Measurements from ENCODE around the gene MTMR1. TPM values are rescaled to one million over a fixed set of nuclear protein-coding genes. Genes with fewer than 3 reads are reported as not detected.

MTMR1 gene
- polyA plus RNA-seq, 2 of the 4 experiments (the other 2 are of a cell fraction) = 17.3 to 28.3 TPM

- Histone ChIP-seq H3K27ac (no peak overlapping the region), H3K9me3 (no peaks in the 10 kb centered on the region), H3K4me3 (no peak overlapping the region), H3K4me2 (no peak overlapping the region), H3K4me1 (no peaks in the 10 kb centered on the region)
- no peak for DNase-seq (ENCODE audit: low read depth in 1 of 2, low spot score in 1 of 2)
- ChIA-PET CTCF (interaction anchor here (2.0 kb wide), 1 partner anchor 18 kb away, joined by 8 read pairs; no protein-coding TSS in a partner anchor), POLR2A (no interaction called here)
- peak; percentile 85 for FAIRE-seq
- WGBS (ENCODE audit: missing lambda C conversion rate) = 93% methylated on average over 4 of the region's 4 CpGs
- TF ChIP-seq ESRRA (IDR thresholded peaks at IDR 0.05; ENCODE audit: borderline replicate concordance, low read length) = no peak
- no peak for TF ChIP-seq ZFP36 (IDR thresholded peaks at IDR 0.05; ENCODE audit: borderline replicate concordance, partially characterized antibody)
- TF ChIP-seq JUN (IDR thresholded peaks at IDR 0.05) = no peak
- TF ChIP-seq ELK1 (IDR thresholded peaks at IDR 0.05; ENCODE audit: low read depth, low read length) = no peak
- ATAC-seq = no peak
Observed at GRCh38 chrX:150753968-150754367, 60.8 kb downstream of the MTMR1 start.

GRCh38 chrX:150757371-150757770 lies 64.2 kb downstream of the MTMR1 start:
- CTCF ChIA-PET = interaction anchor here (3.2 kb wide), 1 partner anchor 15 kb away, joined by 13 read pairs; no protein-coding TSS in a partner anchor
- TF ChIP-seq BCL3 (IDR thresholded peaks at IDR 0.05) (no peak), HOXA7 (CRISPR knock-in tag; IDR thresholded peaks at IDR 0.05) (no peak), KDM5A (IDR thresholded peaks at IDR 0.05) (no peak), SREBF2 (IDR thresholded peaks at IDR 0.05) (no peak)
- no peaks in the 10 kb centered on the region for H3K4me1 ChIP-seq
- no peak for ATAC-seq
- WGBS (ENCODE audit: missing lambda C conversion rate) = 96% methylated on average over 5 of the region's 5 CpGs
- DNase-seq (ENCODE audit: low read depth in 1 of 2, low spot score in 1 of 2) = no peak
- H3K4me3 ChIP-seq = no peak overlapping the region
- no peak for FAIRE-seq
- H3K4me2 ChIP-seq = no peak overlapping the region
- H3K27ac ChIP-seq = no peak overlapping the region
- POLR2A ChIA-PET = no interaction called here
- H3K9me3 ChIP-seq = no peaks in the 10 kb centered on the region

- WGBS (ENCODE audit: missing lambda C conversion rate) = 92% methylated on average over 16 of the region's 22 CpGs
- DNase-seq (ENCODE audit: low read depth in 1 of 2, low spot score in 1 of 2) = no peak
- no peak for FAIRE-seq
- no peak for TF ChIP-seq KDM1A (IDR thresholded peaks at IDR 0.05; ENCODE audit: low read depth)
- peak; percentile 7 for TF ChIP-seq MAFK (IDR thresholded peaks at IDR 0.05; ENCODE audit: partially characterized antibody)
- TF ChIP-seq E2F6 (IDR thresholded peaks at IDR 0.05; ENCODE audit: borderline replicate concordance, low read depth) = no peak
- TF ChIP-seq NPAS2 (CRISPR knock-in tag; IDR thresholded peaks at IDR 0.05; ENCODE audit: borderline replicate concordance) = no peak
- H3K4me3 ChIP-seq = no peak overlapping the region
- ChIA-PET POLR2A (no interaction called here), CTCF (no interaction called here)
- H3K4me2 ChIP-seq = no peak overlapping the region
- H3K9me3 ChIP-seq = no peaks in the 10 kb centered on the region
- H3K4me1 ChIP-seq = no peaks in the 10 kb centered on the region
- no peak overlapping the region for H3K27ac ChIP-seq
- ATAC-seq = no peak
Observed at GRCh38 chrX:150759568-150760416, 66.6 kb downstream of the MTMR1 start.

- FAIRE-seq (no peak), DNase-seq (ENCODE audit: low read depth in 1 of 2, low spot score in 1 of 2) (no peak), ATAC-seq (no peak; a peak in 1 of 6 replicates)
- Histone ChIP-seq H3K4me3 (no peak overlapping the region), H3K27ac (no peak overlapping the region), H3K4me2 (no peak overlapping the region), H3K9me3 (no peaks in the 10 kb centered on the region), H3K4me1 (no peaks in the 10 kb centered on the region)
- ChIA-PET CTCF (interaction anchor here (1.6 to 4.2 kb wide), 2 partner anchors 11 to 321 kb away, joined by 10 to 36 read pairs; no protein-coding TSS in a partner anchor), POLR2A (no interaction called here)
- 86% methylated on average over 6 of the region's 7 CpGs for WGBS (ENCODE audit: missing lambda C conversion rate)
- no peak for TF ChIP-seq ATOH8 (CRISPR knock-in tag; IDR thresholded peaks at IDR 0.05; ENCODE audit: low read depth)
- TF ChIP-seq CTCF (IDR thresholded peaks at IDR 0.05) = no peak
- TF ChIP-seq CEBPB (IDR thresholded peaks at IDR 0.05) = no peak
- TF ChIP-seq RNF2 (IDR thresholded peaks at IDR 0.05; ENCODE audit: borderline replicate concordance, low read depth) = no peak
- no peak for TF ChIP-seq BHLHE40 (IDR thresholded peaks at IDR 0.05; ENCODE audit: low read depth, low read length)
- TF ChIP-seq MAZ (IDR thresholded peaks at IDR 0.05; ENCODE audit: borderline replicate concordance, low read depth, low read length) = no peak
- TF ChIP-seq NFE2L2 (conservative IDR thresholded peaks at IDR 0.05; ENCODE audit: low read length) = no peak
- TF ChIP-seq ZSCAN20 (CRISPR knock-in tag; IDR thresholded peaks at IDR 0.05) = no peak
- no peak for TF ChIP-seq HES2 (IDR thresholded peaks at IDR 0.05)
- no peak for TF ChIP-seq CBX8 (IDR thresholded peaks at IDR 0.05)
- TF ChIP-seq RFX5 (IDR thresholded peaks at IDR 0.05) = no peak
- no peak for TF ChIP-seq SREBF2 (IDR thresholded peaks at IDR 0.05)
Observed at GRCh38 chrX:150761176-150761818, 68.1 kb downstream of the MTMR1 start.
